GM12872 (cell line): ENCODE measurements around the gene NACC2.

Experiments used
- TF ChIP-seq, protein P1 (sequence below): IDR thresholded peaks from 3 replicates; pipeline ENCODE4 v1.5.1; 2011; ENCODE audit warnings: low read depth, mild to moderate bottlenecking, low read length, moderate library complexity; ENCODE audit not compliant: insufficient read depth

NACC2 gene

DNA sequence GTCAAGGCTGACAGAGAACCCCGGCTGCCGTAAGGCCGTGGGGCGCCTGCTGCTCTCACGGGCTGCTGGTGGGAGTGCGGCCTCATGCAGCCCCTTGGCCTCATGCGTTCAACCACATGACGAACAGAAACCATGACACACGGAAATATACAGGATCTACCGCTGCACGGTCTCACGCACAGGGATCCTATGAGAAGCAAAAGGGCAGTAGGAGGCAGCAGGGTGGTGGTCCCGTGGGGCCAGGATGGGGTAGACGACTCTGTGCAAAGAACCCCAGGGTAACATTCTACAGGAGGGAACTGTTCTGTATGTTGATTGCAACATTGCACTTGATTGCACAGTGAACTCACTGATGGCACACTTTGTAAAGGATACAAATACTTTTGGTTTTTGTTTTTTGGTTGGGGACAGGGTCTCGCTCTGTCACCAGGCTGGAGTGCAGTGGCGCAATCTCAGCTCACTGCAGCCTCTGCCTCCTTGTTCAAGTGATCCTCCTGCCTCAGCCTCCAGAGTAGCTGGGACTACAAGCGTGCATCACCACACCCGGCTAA is 51.6 kb downstream of the NACC2 start:
- TF ChIP-seq, protein P1, sequence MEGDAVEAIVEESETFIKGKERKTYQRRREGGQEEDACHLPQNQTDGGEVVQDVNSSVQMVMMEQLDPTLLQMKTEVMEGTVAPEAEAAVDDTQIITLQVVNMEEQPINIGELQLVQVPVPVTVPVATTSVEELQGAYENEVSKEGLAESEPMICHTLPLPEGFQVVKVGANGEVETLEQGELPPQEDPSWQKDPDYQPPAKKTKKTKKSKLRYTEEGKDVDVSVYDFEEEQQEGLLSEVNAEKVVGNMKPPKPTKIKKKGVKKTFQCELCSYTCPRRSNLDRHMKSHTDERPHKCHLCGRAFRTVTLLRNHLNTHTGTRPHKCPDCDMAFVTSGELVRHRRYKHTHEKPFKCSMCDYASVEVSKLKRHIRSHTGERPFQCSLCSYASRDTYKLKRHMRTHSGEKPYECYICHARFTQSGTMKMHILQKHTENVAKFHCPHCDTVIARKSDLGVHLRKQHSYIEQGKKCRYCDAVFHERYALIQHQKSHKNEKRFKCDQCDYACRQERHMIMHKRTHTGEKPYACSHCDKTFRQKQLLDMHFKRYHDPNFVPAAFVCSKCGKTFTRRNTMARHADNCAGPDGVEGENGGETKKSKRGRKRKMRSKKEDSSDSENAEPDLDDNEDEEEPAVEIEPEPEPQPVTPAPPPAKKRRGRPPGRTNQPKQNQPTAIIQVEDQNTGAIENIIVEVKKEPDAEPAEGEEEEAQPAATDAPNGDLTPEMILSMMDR: no peak

DNA sequence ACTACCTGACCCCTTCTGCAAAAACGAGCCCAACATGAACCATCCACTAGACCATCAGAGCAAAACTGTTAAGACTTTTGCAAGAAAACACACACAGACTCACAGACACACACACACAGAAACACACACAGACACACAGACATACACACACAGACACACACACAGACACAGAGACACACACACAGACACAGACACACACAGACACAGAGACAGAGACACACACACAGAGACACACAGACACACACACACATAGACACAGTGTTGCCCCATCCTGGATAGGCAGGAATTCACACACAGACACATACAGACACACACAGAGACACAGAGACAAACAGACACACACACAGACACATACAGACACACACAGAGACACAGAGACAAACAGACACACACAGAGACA is 52.5 kb downstream of the NACC2 start:
- TF ChIP-seq, protein P1: no peak

DNA sequence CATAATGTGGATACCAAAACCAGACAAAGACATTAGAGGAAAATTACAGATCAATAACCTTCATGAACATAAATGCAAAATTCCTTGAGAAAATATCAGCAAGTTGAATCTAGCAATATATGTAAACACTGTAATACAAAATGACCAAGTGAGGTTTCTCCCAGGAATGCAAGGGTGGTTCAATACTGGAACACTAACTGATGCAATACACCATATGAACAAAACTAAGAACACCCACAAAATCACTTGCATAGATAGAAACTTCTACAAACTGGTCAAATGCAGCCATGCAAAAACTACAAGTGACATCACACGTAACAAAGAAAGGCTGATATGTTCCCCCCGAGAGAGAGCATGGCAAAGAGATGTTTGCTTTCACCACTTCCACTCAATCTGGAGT is 55.6 kb downstream of the NACC2 start:
- TF ChIP-seq, protein P1: no peak

DNA sequence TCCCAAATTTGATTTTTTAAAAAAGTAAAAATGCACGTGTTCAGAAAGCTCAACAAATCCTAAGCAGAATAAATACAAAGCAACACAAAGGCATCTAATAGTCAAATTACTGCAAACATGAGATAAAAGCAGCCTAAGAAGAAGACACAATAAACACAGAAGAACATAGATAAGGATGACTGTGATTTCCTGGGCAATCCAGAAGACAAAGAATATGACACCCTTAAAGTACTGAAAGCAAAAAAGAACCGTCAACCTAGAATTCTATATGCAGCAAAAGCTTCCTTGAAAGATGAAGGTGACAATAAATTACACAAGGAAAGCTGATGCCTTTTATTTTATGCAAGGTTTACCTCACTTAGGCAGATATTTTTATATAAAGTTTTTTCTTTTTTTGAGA is 58.2 kb downstream of the NACC2 start:
- TF ChIP-seq, protein P1: no peak

DNA sequence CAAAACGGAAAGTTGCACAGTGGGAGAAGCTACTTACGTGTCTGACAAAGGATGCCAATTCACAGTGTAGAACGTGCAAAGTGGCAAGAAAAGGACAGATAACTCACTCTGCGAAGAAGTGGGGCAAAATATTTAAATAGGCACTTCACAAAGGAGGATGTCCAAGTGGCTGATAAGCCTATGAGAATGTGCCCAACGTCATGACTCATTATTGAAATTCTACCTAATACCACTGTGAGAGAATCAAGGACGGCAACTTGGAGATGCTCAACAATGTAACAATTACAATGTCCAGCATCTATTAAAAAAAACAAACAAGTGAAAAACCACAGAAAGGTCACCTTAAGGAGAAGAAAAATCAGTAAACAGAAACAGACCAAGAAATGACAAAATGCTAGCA is 59.0 kb downstream of the NACC2 start:
- TF ChIP-seq, protein P1: no peak

DNA sequence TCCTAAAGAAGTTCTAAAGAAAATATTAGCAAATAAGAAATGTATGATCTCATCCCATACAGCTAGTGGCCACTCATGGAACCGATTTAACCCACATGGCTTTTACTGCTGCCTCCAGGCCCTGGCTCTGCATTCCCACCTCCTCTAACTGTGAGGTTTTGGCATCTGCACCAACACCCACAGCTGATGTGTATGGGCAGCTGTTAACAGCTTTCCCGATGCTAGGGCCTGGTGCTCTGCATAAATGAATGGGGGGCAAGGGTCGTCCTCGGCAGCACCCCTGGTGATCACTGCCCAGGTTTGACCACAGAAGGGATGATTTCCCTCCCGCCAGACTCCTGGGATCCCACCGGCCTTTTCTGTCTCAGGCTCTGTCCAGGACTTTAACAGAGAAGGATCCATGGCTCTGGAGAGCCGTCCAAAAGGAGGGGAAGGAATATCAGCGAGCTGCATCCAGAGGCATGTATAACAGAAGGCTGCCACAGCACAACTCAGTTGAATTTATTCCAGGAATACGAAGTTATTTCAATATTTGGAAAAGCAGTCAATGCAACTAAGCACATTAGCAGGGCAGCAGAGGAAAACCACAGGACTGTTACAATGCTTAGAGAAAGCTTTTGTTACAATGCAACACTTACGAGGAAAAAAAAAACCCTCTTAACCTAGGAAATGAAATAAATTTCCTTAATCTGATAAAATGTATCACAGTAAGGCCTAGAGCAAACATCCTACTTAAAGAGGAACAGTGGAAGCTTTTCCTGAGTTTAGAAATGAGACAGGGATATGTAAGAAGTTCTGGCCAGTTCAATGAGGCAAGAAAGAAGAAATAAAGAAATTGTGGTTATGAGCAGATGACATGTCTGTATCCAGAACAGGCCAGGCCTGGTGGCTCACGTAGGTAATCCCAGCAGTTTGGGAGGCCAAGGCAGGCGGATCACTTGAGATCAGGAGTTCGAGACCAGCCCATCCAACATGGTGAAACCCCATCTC is 63.1 kb downstream of the NACC2 start:
- TF ChIP-seq, protein P1: no peak

DNA sequence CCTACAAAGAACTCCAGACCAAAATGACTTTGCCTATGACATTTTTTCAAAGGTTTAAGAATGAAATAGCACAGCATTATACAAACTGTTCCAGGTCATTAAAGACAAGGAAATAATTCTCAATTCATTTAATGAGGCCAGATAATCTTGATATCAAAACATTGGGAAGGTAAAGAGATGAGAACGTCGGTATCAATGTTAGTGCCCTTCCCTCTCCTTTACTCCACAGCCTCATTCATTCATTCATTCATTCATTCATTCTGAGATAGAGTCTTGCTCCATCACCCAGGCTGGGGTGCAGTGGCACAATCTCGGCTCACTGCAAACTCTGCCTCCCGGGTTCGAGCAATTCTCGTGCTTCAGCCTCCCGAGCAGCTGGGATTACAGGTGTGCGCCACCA is 64.0 kb downstream of the NACC2 start:
- TF ChIP-seq, protein P1: no peak
